OCI-M2 (cell line): ENCODE results near the gene DEGS1.
"Not testable (repeated sequence)": the region's sequence is repeated elsewhere in the genome, so short reads cannot be mapped to it uniquely, and the experiment has no call there.

Experiments used
- DNase-seq: peaks from one replicate; lab custom pipeline; 2025; ENCODE audit not compliant: unreplicated experiment; lab: John Stamatoyannopoulos, UW

The DEGS1 gene

GRCh38 chr1:224180783-224181452 lies 2.1 kb upstream of the DEGS1 start:
- no peak for DNase-seq

GRCh38 chr1:224181453-224181810 lies 1.6 kb upstream of the DEGS1 start:
- no peak for DNase-seq

GRCh38 chr1:224182057-224182865 lies 779 bp upstream of the DEGS1 start:
- no peak for DNase-seq

GRCh38 chr1:224183591-224184312 lies 712 bp downstream of the DEGS1 start:
- DNase-seq = no peak

GRCh38 chr1:224185208-224185607 lies 2.2 kb downstream of the DEGS1 start:
- no peak for DNase-seq

- DNase-seq = no peak
Measured at GRCh38 chr1:224188286-224188685, 5.2 kb downstream of the DEGS1 start.

GRCh38 chr1:224189561-224189960 lies 6.5 kb downstream of the DEGS1 start:
- no peak for DNase-seq

- DNase-seq = no peak
Measured at GRCh38 chr1:224192082-224192788, 9.2 kb downstream of the DEGS1 start.

- DNase-seq = no peak
Measured at GRCh38 chr1:224193319-224193966, 10.4 kb downstream of the DEGS1 start.

- DNase-seq = no peak
Measured at GRCh38 chr1:224196813-224197600, 14.0 kb downstream of the DEGS1 start.

- DNase-seq = no peak
Measured at GRCh38 chr1:224198572-224198971, 15.5 kb downstream of the DEGS1 start.

GRCh38 chr1:224199679-224200078 lies 16.6 kb downstream of the DEGS1 start:
- no peak for DNase-seq

GRCh38 chr1:224201383-224201782 lies 18.3 kb downstream of the DEGS1 start:
- DNase-seq = no peak

- DNase-seq = no peak
Measured at GRCh38 chr1:224201853-224202252, 18.8 kb downstream of the DEGS1 start.

- DNase-seq = no peak
Measured at GRCh38 chr1:224203243-224204016, 20.4 kb downstream of the DEGS1 start.

GRCh38 chr1:224205438-224205840 lies 22.4 kb downstream of the DEGS1 start:
- DNase-seq = no peak

- not testable (repeated sequence) for DNase-seq
Measured at GRCh38 chr1:224205931-224206538, 23.0 kb downstream of the DEGS1 start.

- no peak for DNase-seq
Measured at GRCh38 chr1:224211206-224211962, 28.3 kb downstream of the DEGS1 start.
